ENCODE measurements around the gene RNF187. TPM values are rescaled to one million over a fixed set of nuclear protein-coding genes. Genes with fewer than 3 reads are reported as not detected.

Gene RNF187
- total and polyA plus RNA-seq, 12 donors = 18.9 to 99.7 (median 85.9) TPM

DNA sequence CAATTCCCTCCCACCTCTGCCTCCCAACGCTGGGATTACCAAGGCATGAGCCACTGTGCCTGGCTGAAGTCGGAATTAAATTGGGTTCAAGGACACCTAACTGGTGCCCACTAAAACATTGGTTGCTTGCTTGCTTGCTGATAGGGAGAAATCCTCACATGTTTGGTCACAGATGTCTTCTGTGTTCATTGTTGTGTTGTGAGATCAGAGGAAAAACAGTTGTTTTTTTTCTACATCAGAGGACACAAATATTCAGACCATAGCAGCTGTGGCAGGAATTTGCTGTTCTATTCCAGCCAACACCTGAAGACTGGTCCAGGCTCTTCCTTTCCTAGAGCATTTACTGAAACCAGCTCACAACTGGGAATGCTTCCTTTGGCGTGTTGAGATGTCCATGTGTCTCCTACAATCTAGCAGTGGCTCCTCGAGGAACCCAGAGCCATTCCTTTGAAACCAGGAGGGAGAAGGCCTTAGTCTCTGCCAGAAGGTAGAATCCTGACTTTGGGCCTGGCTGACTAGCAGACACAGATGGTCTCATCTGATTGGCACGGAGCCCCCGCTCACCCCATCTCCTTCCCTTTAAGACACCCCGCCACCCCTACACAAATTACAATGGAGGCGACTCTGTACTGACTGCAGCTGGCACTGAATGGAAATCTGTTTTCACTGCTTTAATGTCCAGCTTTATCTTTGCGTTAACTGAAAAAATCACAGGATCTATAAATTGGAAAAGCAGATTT, 46.3 kb upstream of the RNF187 start:
- WGBS, 2 donors = 89 to 90% methylated on average over 9 of the region's 9 CpGs
- peaks cover 0 to 60% (median 35%) of the 10 kb centered on the region in 7 donors for H3K27me3 ChIP-seq
- H3K27ac ChIP-seq = no peak overlapping the region
- TF ChIP-seq, protein P1, sequence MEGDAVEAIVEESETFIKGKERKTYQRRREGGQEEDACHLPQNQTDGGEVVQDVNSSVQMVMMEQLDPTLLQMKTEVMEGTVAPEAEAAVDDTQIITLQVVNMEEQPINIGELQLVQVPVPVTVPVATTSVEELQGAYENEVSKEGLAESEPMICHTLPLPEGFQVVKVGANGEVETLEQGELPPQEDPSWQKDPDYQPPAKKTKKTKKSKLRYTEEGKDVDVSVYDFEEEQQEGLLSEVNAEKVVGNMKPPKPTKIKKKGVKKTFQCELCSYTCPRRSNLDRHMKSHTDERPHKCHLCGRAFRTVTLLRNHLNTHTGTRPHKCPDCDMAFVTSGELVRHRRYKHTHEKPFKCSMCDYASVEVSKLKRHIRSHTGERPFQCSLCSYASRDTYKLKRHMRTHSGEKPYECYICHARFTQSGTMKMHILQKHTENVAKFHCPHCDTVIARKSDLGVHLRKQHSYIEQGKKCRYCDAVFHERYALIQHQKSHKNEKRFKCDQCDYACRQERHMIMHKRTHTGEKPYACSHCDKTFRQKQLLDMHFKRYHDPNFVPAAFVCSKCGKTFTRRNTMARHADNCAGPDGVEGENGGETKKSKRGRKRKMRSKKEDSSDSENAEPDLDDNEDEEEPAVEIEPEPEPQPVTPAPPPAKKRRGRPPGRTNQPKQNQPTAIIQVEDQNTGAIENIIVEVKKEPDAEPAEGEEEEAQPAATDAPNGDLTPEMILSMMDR (IDR thresholded peaks at IDR 0.05) = no peak
- intact Hi-C loops (cut with DNase I) = no loop called here
- DNase-seq (no peak), ATAC-seq (no peak)
- H3K4me3 ChIP-seq = no peak overlapping the region
- no peaks in the 10 kb centered on the region for H3K36me3 ChIP-seq
- H3K4me1 ChIP-seq = peaks cover 0 to 9% (median 7%) of the 10 kb centered on the region in 9 donors
- H3K9me3 ChIP-seq = no peaks in the 10 kb centered on the region

DNA sequence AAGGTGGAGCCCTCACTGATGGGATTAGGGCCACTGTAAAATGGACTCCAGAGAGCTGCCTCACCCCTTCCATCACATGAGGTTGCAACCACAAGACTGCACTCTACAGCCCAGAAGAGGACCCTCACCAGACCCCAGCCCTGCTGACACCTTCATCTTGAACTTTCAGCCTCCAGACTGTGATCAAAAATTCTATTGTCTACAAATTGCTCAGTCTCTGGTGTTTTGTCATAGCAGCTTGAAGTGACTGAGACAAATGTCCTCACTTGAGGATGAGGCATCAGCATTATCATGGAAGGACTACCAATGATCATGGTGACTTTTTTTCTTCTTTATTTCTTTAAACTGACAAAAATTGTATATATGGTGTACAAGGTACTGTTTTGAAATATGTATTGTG, 43.8 kb upstream of the RNF187 start:
- no peak for ATAC-seq
- Histone ChIP-seq H3K4me3 (no peak overlapping the region), H3K4me1 (peaks cover 0 to 16% (median 12%) of the 10 kb centered on the region in 9 donors), H3K36me3 (no peaks in the 10 kb centered on the region), H3K27ac (no peak overlapping the region), H3K9me3 (no peaks in the 10 kb centered on the region), H3K27me3 (peaks cover 0 to 65% (median 41%) of the 10 kb centered on the region in 7 donors)
- TF ChIP-seq, protein P1 (IDR thresholded peaks at IDR 0.05) = no peak
- DNase-seq = no peak
- intact Hi-C loops (cut with DNase I) = no loop called here

DNA sequence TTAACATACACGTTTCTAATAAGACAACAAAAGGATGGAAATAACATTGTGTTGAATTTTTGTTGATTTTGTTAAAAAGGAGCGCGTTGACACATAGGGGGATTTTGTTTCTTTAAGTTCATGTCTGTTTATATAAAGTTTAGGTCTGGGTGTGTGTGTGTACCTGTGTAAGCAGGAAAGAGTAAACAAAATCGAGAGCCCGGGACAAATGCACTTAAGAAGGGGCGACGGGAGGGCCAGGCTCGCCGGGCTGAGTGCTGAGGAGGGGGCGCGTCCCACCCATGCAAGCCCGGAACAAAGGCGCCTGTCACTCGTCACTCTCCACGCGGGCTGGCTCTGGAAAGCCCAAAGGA, 41.7 kb upstream of the RNF187 start:
- ATAC-seq (no peak), DNase-seq (no peak)
- Histone ChIP-seq H3K9me3 (no peaks in the 10 kb centered on the region), H3K27ac (peak overlapping the region in 2 of 10 donors; percentile 20 to 44), H3K4me3 (peak overlapping the region; percentile 12 to 63 (median 51)), H3K36me3 (no peaks in the 10 kb centered on the region), H3K4me1 (peaks cover 0 to 16% (median 12%) of the 10 kb centered on the region in 9 donors), H3K27me3 (peaks cover 0 to 63% (median 37%) of the 10 kb centered on the region in 7 donors)
- WGBS, 2 donors = 9 to 11% methylated on average over 16 of the region's 16 CpGs
- TF ChIP-seq, protein P1 (IDR thresholded peaks at IDR 0.05) = no peak
- intact Hi-C loops (cut with DNase I) = no loop called here

DNA sequence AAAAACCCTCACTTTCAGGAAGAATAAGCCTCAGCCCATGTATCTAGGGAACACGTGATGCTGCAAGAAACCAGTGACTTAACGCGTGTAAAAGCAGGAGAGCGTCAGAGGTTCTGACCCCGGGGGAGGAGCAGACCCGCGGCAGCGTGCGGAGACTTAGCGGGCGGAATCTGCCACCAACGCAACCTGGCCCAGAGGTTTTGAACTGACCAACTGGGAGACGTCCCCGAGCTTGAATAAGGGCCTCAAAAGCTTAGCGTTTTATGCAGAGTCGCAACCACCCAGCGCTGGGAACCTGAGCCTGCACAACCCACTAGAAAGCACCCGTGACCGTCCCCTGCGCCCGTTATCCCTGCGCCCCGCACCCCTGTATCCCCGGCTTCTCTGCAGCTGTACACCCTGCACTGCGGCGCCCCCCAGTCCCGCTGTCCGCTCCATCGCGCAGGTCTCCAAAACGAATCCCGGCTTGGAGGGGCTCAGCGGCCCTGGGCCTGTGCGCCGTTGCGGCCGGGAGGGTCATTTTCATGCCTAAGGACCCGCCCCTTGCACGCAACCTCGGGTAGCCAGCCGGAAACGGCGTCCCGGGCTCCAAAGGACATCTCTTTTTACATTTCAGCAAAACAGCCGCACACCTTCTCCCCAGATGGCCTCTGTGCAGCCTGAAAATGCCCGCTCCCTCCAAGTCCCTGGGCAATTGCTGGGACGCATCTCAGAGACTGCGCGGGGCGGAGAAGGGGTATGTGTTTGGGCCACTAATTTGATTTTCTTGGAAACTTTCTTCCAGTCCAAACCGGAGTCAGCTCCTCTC, 41.1 kb upstream of the RNF187 start:
- H3K36me3 ChIP-seq = no peaks in the 10 kb centered on the region
- peaks cover 0 to 16% (median 12%) of the 10 kb centered on the region in 9 donors for H3K4me1 ChIP-seq
- intact Hi-C loops (cut with DNase I) = no loop called here
- TF ChIP-seq, protein P1 (IDR thresholded peaks at IDR 0.05) = no peak
- 5 to 7% methylated on average over 51 of the region's 51 CpGs for WGBS, 2 donors
- H3K9me3 ChIP-seq = no peaks in the 10 kb centered on the region
- H3K27ac ChIP-seq = peak overlapping the region in 2 of 10 donors; percentile 20 to 44
- DNase-seq (peak; percentile 42 to 50), ATAC-seq (peak; percentile 64 to 81 (median 72))
- H3K4me3 ChIP-seq = peak overlapping the region; percentile 12 to 63 (median 51)
- peaks cover 0 to 58% (median 37%) of the 10 kb centered on the region in 7 donors for H3K27me3 ChIP-seq

Data from heart right ventricle (tissue), 16 donors.